ENCODE data around the gene LYSMD1.
A peak's percentile ranks its signal among the peaks of the same experiment; 100 is the strongest.

Gene LYSMD1

GRCh38 chr1:151175041-151175741 is 9.5 kb upstream of the LYSMD1 start:
- DNase-seq (ENCODE audit: low read depth), result no peak

- no peak for DNase-seq (ENCODE audit: low read depth)
Measured at GRCh38 chr1:151171190-151171589, 5.5 kb upstream of the LYSMD1 start.

DNA sequence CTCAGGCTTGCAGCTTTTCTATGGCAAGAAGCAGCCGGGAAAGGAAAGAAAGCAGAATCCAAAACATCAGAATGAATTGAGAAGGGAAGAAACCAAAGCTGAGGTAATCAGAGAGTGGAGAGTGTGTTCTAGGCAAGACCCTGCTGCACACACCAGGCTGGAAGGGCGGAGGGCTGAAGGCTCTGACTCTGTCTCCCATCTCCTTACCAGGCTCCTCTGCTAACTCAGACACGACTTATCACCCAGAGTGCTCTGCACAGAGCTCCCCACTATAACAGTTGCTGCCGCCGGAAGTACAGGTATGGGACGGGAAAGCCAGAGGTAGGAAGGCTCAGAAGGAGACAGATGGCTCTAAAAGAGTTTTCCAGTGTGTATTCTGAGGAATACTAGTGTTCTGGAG is 1.4 kb upstream of the LYSMD1 start:
- no peak for DNase-seq (ENCODE audit: low read depth)

DNA sequence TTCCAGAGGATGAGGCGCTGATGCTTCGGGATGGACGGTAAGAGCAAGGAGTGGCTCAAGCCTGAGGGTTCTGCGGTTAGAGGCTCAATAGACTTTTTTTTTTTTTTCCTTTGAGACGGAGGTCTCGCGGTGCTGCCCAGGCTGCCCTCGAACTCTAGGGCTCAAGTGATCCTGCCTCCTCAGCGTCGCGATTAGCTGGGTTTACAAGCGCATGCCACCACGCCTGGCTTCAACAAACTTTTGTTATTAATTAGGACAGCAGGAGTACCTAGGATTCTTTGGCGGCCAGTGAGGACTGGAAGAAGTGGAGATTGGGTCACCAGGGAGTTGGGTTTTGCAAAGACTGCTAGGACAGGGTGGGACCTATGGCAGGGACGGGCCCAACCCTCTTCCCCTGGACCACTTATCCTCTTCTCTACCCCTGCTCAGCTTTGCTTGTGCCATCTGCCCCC is 829 bp upstream of the LYSMD1 start:
- DNase-seq (ENCODE audit: low read depth), result no peak

- DNase-seq (ENCODE audit: low read depth), result no peak
Measured at GRCh38 chr1:151165281-151165737, 393 bp downstream of the LYSMD1 start.

GRCh38 chr1:151164732-151165280 is 896 bp downstream of the LYSMD1 start:
- no peak for DNase-seq (ENCODE audit: low read depth)

GRCh38 chr1:151159373-151159772 is 6.3 kb downstream of the LYSMD1 start:
- DNase-seq (ENCODE audit: low read depth), result no peak

- DNase-seq (ENCODE audit: low read depth), result no peak
Measured at GRCh38 chr1:151158751-151159251, 6.9 kb downstream of the LYSMD1 start.

- DNase-seq (ENCODE audit: low read depth), result peak; percentile 42
Measured at GRCh38 chr1:151158326-151158725, 7.4 kb downstream of the LYSMD1 start.

- peak; percentile 49 for DNase-seq (ENCODE audit: low read depth)
Measured at GRCh38 chr1:151157067-151157531, 8.6 kb downstream of the LYSMD1 start.

- DNase-seq (ENCODE audit: low read depth), result peak; percentile 71
Measured at GRCh38 chr1:151156515-151156819, 9.2 kb downstream of the LYSMD1 start, which contains the start of gene TNFAIP8L2. Gene TNFAIP8L2, plus strand, starts transcription at chr1:151156649. Its CDS starts 2,049 bp downstream, at chr1:151158698.

DNA sequence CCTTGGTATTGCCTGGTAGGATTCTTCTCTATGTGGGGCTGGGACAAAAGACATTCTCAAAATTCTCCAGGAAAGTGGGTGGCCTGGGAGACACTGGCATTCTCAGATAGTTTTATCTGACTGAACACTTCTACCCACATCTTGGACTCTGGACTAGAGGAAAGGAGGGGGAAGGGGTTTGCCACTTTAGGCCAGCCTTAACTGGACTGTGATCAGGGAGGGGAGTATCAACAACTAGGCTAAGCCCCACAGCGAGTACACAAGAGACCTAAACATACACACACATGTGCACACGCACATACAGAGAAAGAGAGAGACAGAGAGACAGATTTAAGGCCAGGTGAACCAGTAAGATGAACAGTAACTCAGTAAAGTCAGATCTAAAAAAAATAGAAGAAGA is 18.0 kb downstream of the LYSMD1 start:
- no peak for DNase-seq (ENCODE audit: low read depth)

GRCh38 chr1:151147132-151147503 is 18.6 kb downstream of the LYSMD1 start:
- no peak for DNase-seq (ENCODE audit: low read depth)

DNA sequence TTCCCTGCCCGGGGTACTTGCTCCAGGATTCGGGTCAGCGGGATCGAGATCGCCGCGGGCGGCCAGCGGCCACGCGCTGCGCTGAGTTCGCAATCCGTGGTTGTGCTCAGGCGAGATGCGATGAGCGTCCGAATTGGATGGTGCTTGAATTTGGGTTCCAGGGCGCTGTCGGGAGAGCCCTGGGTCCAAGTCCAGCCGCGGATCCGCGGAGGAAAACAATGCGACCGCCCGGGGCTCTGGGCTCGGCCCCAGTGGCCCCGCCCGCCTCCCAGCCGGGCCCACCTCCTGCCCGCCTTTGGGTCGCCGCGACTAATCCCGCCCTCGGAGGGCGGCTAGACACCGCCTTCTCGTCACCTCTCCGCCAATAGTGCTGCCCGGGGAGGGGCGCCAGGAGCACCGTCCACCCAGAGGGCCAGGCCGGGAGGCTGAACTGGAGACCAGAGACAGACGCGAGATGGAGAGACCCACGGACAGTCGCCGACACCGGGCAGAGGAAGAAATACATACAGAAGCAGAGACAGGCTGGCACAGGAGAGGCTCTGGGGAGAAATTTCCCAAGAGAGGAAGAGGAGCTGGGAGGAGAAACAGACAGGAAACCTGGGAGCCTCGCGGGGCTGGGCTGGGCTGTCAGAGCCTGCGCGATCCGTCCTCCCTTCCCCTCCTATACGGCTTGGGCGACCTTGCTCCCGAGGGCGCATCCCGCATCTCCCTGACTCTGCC is 19.1 kb downstream of the LYSMD1 start, which contains the start of gene SEMA6C:
TSS of gene SEMA6C (minus strand) at position 220 of the 720 bp plus-strand sequence. CDS start 4,010 bp downstream, outside the sequence.
- peak; percentile 85 for DNase-seq (ENCODE audit: low read depth)

DNA sequence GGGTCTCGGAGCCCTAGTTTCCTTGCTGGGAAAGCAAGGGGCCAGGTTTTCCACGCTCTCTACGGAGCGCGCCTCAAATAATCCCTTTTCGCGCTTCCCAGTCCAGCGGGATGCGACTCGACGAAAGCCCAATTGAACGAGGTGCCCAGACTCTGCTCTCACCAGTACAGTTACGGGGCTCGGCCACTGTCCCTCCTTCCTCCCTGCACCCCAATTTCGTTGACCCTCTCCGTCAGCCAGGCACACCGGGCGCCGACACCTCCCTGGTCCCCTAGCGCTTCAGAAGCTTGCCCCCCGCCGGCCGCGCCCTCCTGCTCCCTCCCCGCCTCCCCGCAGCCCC is 19.7 kb downstream of the LYSMD1 start:
- no peak for DNase-seq (ENCODE audit: low read depth)

DNA sequence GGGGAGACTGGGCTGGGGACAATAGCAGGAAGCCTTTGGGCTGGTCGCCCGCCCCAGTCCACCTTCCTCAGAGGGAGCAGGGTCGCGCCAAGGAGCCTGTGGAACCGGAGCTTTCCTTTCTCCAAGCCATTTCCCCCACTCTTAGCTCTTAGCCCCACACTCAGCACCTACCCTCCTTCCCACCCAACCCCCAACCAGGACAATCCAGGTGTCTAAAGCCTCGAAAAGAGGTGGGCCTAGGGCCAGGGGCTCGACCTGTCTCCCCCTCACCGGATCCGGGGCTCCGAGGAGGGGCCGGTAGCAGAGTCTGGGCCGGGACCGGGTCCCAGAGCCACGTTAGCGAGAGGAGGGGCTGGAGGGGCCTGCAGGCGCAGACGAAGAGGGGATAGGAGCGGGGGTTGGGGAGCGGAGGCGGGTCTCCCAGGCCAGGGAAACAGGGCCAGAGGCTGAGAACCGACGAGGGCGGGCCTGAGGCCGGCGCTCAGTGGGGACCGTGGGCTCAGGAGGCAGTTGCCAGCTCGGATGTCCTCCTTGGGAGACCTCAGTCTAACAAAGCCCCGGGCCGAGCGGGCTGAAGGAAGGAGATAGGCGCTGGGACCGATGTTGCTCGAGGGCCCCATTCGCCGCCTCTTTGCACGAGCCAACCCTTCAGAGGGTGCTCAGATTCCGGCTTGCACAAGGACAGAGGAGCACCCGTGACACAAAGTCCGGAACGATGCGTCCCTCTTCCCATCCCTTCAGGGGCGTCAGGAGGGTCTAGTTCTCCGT is 20.2 kb downstream of the LYSMD1 start:
- DNase-seq (ENCODE audit: low read depth), result no peak

- DNase-seq (ENCODE audit: low read depth), result no peak
Measured at GRCh38 chr1:151144474-151145303, 21.0 kb downstream of the LYSMD1 start.

DNA sequence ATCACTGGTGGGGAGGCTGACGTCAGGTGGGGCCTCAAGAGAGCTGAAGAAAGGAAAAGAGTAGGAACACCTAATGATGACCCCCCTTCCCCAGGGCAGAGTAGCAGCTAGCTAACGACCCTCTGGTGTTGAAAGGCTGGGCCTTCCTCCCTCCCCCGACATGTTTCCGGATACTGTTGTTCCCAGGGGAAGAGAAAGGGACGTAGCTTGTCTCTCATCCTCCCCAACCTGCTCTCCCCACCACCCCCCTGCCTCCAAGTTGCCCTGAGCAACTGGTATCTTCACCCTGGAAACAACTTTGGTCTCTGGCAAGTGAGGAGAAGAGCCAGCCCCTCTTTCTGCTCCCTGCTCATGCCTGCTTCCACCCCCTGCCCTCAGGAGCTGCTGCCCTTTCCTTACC is 21.7 kb downstream of the LYSMD1 start:
- DNase-seq (ENCODE audit: low read depth), result no peak

DNA sequence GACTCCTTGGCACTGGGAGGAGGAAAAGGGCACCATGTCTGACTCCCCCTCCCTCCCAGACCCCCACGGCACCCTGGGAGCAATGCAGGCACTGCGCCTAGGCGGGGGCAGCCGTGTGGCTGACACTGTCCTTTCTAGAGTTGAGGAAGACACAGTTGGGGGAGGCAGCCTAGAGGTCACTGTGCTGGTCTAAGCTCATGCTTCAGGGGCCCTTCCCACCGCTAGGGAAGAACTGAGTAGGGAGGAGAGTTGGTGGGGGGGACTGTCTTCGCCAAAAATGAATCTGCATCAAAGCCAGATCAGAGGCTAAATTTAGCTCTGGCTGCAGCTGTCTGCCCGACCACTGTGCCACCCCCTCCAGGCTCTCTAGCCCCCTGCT is 22.7 kb downstream of the LYSMD1 start:
- no peak for DNase-seq (ENCODE audit: low read depth)

GRCh38 chr1:151142411-151143056 is 23.2 kb downstream of the LYSMD1 start:
- DNase-seq (ENCODE audit: low read depth), result no peak

DNA sequence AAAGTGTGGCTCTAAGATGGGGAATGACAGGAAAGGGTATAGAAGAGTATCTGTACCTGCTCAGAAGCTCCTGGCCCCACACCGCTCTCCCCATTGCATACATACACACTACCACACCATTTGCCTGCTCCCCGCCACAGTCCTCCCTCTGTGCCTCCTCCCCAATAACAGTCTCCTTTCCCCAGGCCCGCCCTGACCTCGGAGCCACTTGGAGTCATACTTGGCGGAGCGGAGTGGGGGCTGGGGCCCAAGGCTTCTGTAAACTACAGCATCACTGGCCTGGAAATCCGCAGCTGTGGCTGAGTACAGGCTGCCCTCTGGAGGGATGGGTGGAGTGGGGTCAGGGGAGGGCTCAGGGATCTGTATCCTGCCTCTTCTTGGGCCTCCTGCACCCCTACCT is 27.9 kb downstream of the LYSMD1 start:
- DNase-seq (ENCODE audit: low read depth), result no peak
